ENCODE results near the gene KCTD2.

Gene KCTD2, protein sequence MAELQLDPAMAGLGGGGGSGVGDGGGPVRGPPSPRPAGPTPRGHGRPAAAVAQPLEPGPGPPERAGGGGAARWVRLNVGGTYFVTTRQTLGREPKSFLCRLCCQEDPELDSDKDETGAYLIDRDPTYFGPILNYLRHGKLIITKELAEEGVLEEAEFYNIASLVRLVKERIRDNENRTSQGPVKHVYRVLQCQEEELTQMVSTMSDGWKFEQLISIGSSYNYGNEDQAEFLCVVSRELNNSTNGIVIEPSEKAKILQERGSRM

DNA sequence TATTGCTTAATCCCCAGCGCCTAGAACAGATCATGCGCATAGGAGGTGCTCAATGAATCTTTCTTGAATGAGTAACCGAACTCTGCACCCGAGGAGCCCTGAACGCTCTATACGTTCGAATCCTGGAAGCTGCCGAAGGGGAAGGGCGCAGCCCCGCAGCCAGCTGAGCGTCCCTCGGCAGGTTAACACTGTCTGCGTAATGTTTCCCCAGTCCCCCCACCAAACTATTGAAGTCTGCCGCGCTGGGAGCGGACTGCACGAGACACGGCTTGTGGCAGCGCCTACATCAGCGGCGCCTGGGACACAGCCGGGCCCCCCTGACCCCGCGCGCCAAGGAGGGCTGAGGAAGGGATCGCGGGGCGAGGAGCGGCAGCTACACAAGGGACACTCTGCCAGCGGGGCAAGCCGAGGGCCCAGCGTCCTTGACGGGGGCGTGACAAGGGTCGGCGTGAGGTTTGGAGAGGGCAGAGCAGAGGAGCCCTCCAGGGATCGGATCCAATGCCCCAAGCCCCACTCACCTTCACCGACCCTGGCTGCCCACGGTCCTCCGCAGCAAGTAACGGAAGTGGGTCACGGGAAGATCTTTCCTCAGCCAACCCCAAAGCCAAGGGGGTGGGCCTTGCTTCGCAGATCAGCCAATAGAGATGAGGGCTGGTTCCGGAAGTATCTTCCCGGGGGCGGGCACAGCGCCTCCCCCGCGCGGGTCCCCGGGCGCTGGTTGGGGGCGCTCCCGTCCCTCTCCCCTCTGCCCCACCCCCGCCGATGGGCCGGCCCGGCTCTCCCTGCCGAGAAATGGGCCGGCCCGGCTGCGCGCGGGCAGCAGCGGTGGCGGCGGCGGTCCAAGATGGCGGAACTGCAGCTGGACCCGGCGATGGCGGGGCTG lies at the start of gene KCTD2, which contains the start of gene ATP5PD:
Gene KCTD2, plus strand, starts transcription at position 819 of the 883 bp plus-strand sequence. Its CDS starts 26 bp downstream, at position 845.
Gene ATP5PD, minus strand, starts transcription at position 563 of the 883 bp plus-strand sequence. CDS start 4,319 bp downstream, outside the sequence.
- peak within 1 kb of the TSS; percentile 89 for H3K4me3 ChIP-seq (ENCODE audit: low read depth, low read length)
- no peak; the same call in 1 of the 2 replicates for TF ChIP-seq MYC (IDR thresholded peaks at IDR 0.05; ENCODE audit: low read depth, low read length)
- TF ChIP-seq, protein P1, sequence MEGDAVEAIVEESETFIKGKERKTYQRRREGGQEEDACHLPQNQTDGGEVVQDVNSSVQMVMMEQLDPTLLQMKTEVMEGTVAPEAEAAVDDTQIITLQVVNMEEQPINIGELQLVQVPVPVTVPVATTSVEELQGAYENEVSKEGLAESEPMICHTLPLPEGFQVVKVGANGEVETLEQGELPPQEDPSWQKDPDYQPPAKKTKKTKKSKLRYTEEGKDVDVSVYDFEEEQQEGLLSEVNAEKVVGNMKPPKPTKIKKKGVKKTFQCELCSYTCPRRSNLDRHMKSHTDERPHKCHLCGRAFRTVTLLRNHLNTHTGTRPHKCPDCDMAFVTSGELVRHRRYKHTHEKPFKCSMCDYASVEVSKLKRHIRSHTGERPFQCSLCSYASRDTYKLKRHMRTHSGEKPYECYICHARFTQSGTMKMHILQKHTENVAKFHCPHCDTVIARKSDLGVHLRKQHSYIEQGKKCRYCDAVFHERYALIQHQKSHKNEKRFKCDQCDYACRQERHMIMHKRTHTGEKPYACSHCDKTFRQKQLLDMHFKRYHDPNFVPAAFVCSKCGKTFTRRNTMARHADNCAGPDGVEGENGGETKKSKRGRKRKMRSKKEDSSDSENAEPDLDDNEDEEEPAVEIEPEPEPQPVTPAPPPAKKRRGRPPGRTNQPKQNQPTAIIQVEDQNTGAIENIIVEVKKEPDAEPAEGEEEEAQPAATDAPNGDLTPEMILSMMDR (IDR thresholded peaks at IDR 0.05; ENCODE audit: low read depth, low read length) = no peak
- TF ChIP-seq POLR2A (IDR thresholded peaks at IDR 0.05; ENCODE audit: extremely low read depth, insufficient read length) = peak; percentile 95
- TF ChIP-seq, protein P2, sequence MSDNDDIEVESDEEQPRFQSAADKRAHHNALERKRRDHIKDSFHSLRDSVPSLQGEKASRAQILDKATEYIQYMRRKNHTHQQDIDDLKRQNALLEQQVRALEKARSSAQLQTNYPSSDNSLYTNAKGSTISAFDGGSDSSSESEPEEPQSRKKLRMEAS (IDR thresholded peaks at IDR 0.05; ENCODE audit: low read depth, low read length) = no peak
- peak; percentile 97 for DNase-seq (ENCODE audit: low read depth)

DNA sequence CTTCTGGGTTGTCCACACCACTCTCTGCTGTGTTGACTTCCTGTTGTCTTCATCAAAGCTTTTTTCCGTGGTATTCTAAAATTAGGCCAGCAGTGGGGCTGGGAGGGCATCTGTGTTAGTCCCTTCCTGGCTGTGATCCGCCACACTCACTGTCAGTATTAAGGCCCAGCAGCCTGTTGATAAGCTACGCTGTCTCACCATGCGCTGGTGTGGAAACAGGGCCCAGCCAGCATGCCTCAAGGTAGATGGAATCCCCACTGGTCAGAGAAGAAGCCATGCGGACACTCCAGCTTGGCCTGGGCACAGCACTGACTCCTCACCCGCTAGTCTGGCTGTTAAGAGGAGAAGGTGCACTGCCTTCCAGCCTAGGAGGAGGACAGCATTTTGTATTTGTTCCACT lies 48.2 kb upstream of the KCTD2 start:
- DNase-seq (ENCODE audit: low read depth) = no peak
- no peak overlapping the region for H3K4me3 ChIP-seq (ENCODE audit: low read depth, low read length)
- TF ChIP-seq MYC (IDR thresholded peaks at IDR 0.05; ENCODE audit: low read depth, low read length) (no peak), POLR2A (IDR thresholded peaks at IDR 0.05; ENCODE audit: extremely low read depth, insufficient read length) (no peak)
- TF ChIP-seq, protein P2 (IDR thresholded peaks at IDR 0.05; ENCODE audit: low read depth, low read length) = no peak
- TF ChIP-seq, protein P1 (IDR thresholded peaks at IDR 0.05; ENCODE audit: low read depth, low read length) = no peak

DNA sequence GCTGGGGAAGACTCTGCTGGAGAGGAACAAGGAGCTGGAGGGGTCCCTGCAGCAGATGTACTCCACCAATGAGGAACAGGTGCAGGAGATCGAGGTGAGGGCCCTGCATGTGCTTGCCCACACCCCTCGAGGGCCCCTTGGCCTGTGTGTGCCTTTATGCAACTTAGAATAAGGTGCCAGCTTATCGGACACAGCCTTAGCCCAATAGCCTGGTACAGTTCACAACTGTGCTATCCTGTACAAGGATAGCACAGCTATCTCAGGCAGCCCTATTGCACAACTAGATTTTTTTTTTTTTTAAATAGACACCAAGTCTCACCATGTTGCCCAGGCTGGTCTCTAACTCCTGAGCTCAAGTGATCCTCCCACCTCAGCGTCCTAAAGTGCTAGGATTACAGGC lies 47.5 kb upstream of the KCTD2 start:
- no peak for DNase-seq (ENCODE audit: low read depth)
- no peak overlapping the region for H3K4me3 ChIP-seq (ENCODE audit: low read depth, low read length)
- TF ChIP-seq POLR2A (IDR thresholded peaks at IDR 0.05; ENCODE audit: extremely low read depth, insufficient read length) (no peak), MYC (IDR thresholded peaks at IDR 0.05; ENCODE audit: low read depth, low read length) (no peak)
- TF ChIP-seq, protein P1 (IDR thresholded peaks at IDR 0.05; ENCODE audit: low read depth, low read length) = no peak
- TF ChIP-seq, protein P2 (IDR thresholded peaks at IDR 0.05; ENCODE audit: low read depth, low read length) = no peak

DNA sequence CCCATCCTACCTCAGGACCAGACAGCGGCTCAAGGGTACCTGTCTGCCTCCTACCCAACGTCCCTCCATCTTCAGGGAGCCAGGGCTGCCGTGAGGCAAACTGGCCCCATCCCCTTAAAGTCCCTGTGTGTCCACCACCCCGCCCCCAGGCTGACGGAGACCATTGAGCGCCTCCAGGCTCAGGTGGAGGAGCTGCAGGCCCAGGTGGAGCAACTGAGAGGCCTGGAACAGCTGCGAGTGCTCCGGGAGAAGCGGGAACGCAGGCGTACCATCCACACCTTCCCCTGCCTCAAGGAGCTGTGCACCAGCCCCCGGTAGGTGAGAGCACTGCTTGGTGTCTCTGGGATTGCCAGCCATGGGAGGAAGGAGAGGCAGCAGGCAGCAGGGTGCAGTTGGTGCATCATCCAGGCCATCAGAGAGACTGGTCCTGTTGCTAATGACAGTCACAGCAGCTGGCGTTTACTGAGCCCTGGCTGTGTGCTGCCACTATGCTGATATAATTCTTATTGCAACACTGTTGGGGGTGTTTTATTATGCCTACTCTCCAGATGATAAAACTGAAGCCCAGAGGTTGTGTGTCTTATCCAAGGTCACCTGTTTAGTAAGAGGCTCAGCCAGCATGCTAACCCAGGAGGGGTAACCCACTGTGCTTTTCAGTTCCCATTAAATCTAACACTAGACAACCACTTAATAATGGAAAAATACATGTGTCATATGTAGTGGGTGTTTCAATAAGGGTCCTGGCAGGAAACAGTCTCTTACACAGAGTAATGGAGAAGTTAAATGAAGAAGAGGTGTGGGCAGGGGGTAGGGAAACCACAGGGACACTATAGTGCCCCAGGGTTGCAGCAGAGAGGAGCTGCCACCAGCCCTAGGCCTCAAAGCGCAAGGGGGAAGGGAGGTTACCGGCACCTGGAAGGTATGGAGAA lies 44.8 kb upstream of the KCTD2 start:
- TF ChIP-seq, protein P2 (IDR thresholded peaks at IDR 0.05; ENCODE audit: low read depth, low read length) = 0 out of 2 replicates have a peak, but pooled peaks have one; percentile 26
- TF ChIP-seq POLR2A (IDR thresholded peaks at IDR 0.05; ENCODE audit: extremely low read depth, insufficient read length) (no peak), MYC (IDR thresholded peaks at IDR 0.05; ENCODE audit: low read depth, low read length) (no peak)
- TF ChIP-seq, protein P1 (IDR thresholded peaks at IDR 0.05; ENCODE audit: low read depth, low read length) = no peak
- no peak overlapping the region for H3K4me3 ChIP-seq (ENCODE audit: low read depth, low read length)
- peak; percentile 60 for DNase-seq (ENCODE audit: low read depth)

All from NB4 (cell line).